ENCODE measurements around the gene TMEM108.

- TF ChIP-seq, protein P1, sequence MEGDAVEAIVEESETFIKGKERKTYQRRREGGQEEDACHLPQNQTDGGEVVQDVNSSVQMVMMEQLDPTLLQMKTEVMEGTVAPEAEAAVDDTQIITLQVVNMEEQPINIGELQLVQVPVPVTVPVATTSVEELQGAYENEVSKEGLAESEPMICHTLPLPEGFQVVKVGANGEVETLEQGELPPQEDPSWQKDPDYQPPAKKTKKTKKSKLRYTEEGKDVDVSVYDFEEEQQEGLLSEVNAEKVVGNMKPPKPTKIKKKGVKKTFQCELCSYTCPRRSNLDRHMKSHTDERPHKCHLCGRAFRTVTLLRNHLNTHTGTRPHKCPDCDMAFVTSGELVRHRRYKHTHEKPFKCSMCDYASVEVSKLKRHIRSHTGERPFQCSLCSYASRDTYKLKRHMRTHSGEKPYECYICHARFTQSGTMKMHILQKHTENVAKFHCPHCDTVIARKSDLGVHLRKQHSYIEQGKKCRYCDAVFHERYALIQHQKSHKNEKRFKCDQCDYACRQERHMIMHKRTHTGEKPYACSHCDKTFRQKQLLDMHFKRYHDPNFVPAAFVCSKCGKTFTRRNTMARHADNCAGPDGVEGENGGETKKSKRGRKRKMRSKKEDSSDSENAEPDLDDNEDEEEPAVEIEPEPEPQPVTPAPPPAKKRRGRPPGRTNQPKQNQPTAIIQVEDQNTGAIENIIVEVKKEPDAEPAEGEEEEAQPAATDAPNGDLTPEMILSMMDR (IDR thresholded peaks at IDR 0.05), result no peak
- no peak for TF ChIP-seq POLR2A (IDR thresholded peaks at IDR 0.05)
Measured at GRCh38 chr3:133361011-133361410, 322.8 kb downstream of the TMEM108 start.

Data from body of pancreas (tissue), 4 donors.